HG02610 (cell line): Measurements from ENCODE around the gene BCAT1.
"Not testable (repeated sequence)": the region's sequence is repeated elsewhere in the genome, so short reads cannot be mapped to it uniquely, and the experiment has no call there.

Source experiments
- ATAC-seq: cut with Tn5 transposase; IDR thresholded peaks from one replicate; pipeline ENCODE4 v1.9.1; 2021; ENCODE audit warnings: mild to moderate bottlenecking, moderate library complexity; ENCODE audit not compliant: unreplicated experiment

Gene BCAT1

GRCh38 chr12:24820872-24821271, 128.0 kb downstream of the BCAT1 start:
- ATAC-seq = no peak

- ATAC-seq = no peak
Measured at GRCh38 chr12:24818351-24818750, 130.6 kb downstream of the BCAT1 start.

GRCh38 chr12:24815114-24815423, 133.8 kb downstream of the BCAT1 start:
- peak; percentile 10 for ATAC-seq

- peak; percentile 85 for ATAC-seq
Measured at GRCh38 chr12:24814379-24815113, 134.4 kb downstream of the BCAT1 start.

- no peak for ATAC-seq
Measured at GRCh38 chr12:24810378-24810777, 138.5 kb downstream of the BCAT1 start.

- ATAC-seq = not testable (repeated sequence)
Measured at GRCh38 chr12:24809306-24809705, 139.6 kb downstream of the BCAT1 start.

- ATAC-seq = no peak
Measured at GRCh38 chr12:24808651-24809050, 140.2 kb downstream of the BCAT1 start.

- no peak for ATAC-seq
Measured at GRCh38 chr12:24806386-24806785, 142.5 kb downstream of the BCAT1 start.

GRCh38 chr12:24803430-24804245, 145.3 kb downstream of the BCAT1 start:
- ATAC-seq = no peak

- ATAC-seq = peak; percentile 89
Measured at GRCh38 chr12:24798335-24798734, 150.6 kb downstream of the BCAT1 start.

- peak; percentile 23 for ATAC-seq
Measured at GRCh38 chr12:24797901-24798300, 151.0 kb downstream of the BCAT1 start.

GRCh38 chr12:24796876-24797275, 152.0 kb downstream of the BCAT1 start:
- ATAC-seq = no peak

- peak; percentile 44 for ATAC-seq
Measured at GRCh38 chr12:24795699-24796347, 153.1 kb downstream of the BCAT1 start.

GRCh38 chr12:24791622-24792021, 157.3 kb downstream of the BCAT1 start:
- ATAC-seq = no peak

- no peak for ATAC-seq
Measured at GRCh38 chr12:24788886-24789285, 160.0 kb downstream of the BCAT1 start.

- ATAC-seq = peak; percentile 48
Measured at GRCh38 chr12:24780697-24781368, 168.1 kb downstream of the BCAT1 start.

GRCh38 chr12:24778486-24779304, 170.2 kb downstream of the BCAT1 start:
- ATAC-seq = peak; percentile 71

GRCh38 chr12:24777359-24777758, 171.5 kb downstream of the BCAT1 start:
- no peak for ATAC-seq

GRCh38 chr12:24776861-24777260, 172.0 kb downstream of the BCAT1 start:
- no peak for ATAC-seq

GRCh38 chr12:24775073-24775472, 173.8 kb downstream of the BCAT1 start:
- no peak for ATAC-seq
